Endodermal cell (in vitro differentiated cells): ENCODE results near the gene EEF1E1. TPM values are rescaled to one million over a fixed set of nuclear protein-coding genes. Genes with fewer than 3 reads are reported as not detected.

ENCODE experiments used
- DNase-seq: peaks from one replicate; pipeline ENCODE4 v3.0.0-alpha.2; 2017
- H3K27ac ChIP-seq: 2 replicates; pipeline ENCODE4 v1.5.1; 2013; ENCODE audit warnings: mild to moderate bottlenecking, low read depth, low read length, moderate library complexity
- H3K27me3 ChIP-seq: 2 replicates; pipeline ENCODE4 v1.6.1; 2013; ENCODE audit warnings: mild to moderate bottlenecking, low read length, moderate library complexity; ENCODE audit not compliant: insufficient read depth, control insufficient read depth, poor library complexity, severe bottlenecking
- H3K36me3 ChIP-seq: 2 replicates; pipeline ENCODE4 v1.7.0; 2013; ENCODE audit warnings: mild to moderate bottlenecking, low read length, moderate library complexity; ENCODE audit not compliant: control insufficient read depth, insufficient read depth
- H3K4me1 ChIP-seq: one replicate; pipeline ENCODE4 v1.7.0; 2013; ENCODE audit warnings: low read length; ENCODE audit not compliant: control insufficient read depth, insufficient read depth
- H3K4me3 ChIP-seq: 2 replicates; pipeline ENCODE4 v1.5.1; 2013; ENCODE audit warnings: mild to moderate bottlenecking, low read length, moderate library complexity
- H3K9ac ChIP-seq: 2 replicates; pipeline ENCODE4 v1.6.1; 2013; ENCODE audit warnings: mild to moderate bottlenecking, low read length, moderate library complexity; ENCODE audit not compliant: poor library complexity, severe bottlenecking; ENCODE audit errors: extremely low read depth
- H3K9me3 ChIP-seq: 2 replicates; pipeline ENCODE4 v1.6.1; 2013; ENCODE audit warnings: mild to moderate bottlenecking, low read length, moderate library complexity; ENCODE audit not compliant: control insufficient read depth
- H3K27ac Mint-ChIP-seq: 2 replicates; pipeline ENCODE4 v1.8.0; 2020; ENCODE audit warnings: mixed read lengths
- H3K27me3 Mint-ChIP-seq: 2 replicates; pipeline ENCODE4 v1.8.0; 2021; ENCODE audit warnings: mild to moderate bottlenecking, mixed read lengths; ENCODE audit not compliant: insufficient read depth
- H3K36me3 Mint-ChIP-seq: 2 replicates; pipeline ENCODE4 v1.8.0; 2020; ENCODE audit warnings: low read depth, mixed read lengths
- H3K4me1 Mint-ChIP-seq: 2 replicates; pipeline ENCODE4 v1.8.0; 2020; ENCODE audit warnings: mixed read lengths
- H3K4me3 Mint-ChIP-seq: 2 replicates; pipeline ENCODE4 v1.8.0; 2020; ENCODE audit warnings: mild to moderate bottlenecking, moderate library complexity, mixed read lengths
- H3K9me3 Mint-ChIP-seq: 2 replicates; pipeline ENCODE4 v1.8.0; 2020; ENCODE audit warnings: mild to moderate bottlenecking, mixed read lengths
- CTCF ChIP-seq: fragments of 200-600 bp; sonication (generic); conservative IDR thresholded peaks from 2 replicates; pipeline ENCODE4 v1.5.0; 2021; ENCODE audit warnings: antibody characterized with exemption, mild to moderate bottlenecking
- WGBS, 2 experiments: methylation state at CpG; one replicate each; pipeline versions ENCODE4 v1.1.5 to v1.1.7; 2013; ENCODE audit warnings: missing lambda C conversion rate in 2 of 2, mixed read lengths in 1 of 2; ENCODE audit not compliant: insufficient coverage in 1 of 2, insufficient read length in 1 of 2; 5-methylcytosine and 5-hydroxymethylcytosine counted together
- total RNA-seq, 2 donors: library from RNA; stranded (reverse); fragmentation: NEBNext Ultra II Directional in 1 of 2; extraction: Animal tissue kit (Norgen Biotek cat#: 25700) in 1 of 2; gene quantifications; 2 replicates in 1 of 2; 3 replicates in 1 of 2; pipeline ENCODE4 v1.2.1, GENCODE V29; 2021

EEF1E1 gene
- total RNA-seq, 2 donors from 2014 or later: 41.5 to 46.6 TPM

GRCh38 chr6:8108031-8108660, 5.8 kb upstream of the EEF1E1 start:
- H3K9ac ChIP-seq: no peak overlapping the region
- H3K27me3 ChIP-seq: peaks cover 7% of the 10 kb centered on the region
- H3K4me1 Mint-ChIP-seq: no peaks in the 10 kb centered on the region
- H3K9me3 ChIP-seq: no peaks in the 10 kb centered on the region
- no peaks in the 10 kb centered on the region for H3K4me1 ChIP-seq
- no peaks in the 10 kb centered on the region for H3K9me3 Mint-ChIP-seq
- H3K27ac Mint-ChIP-seq: no peak overlapping the region
- no peaks in the 10 kb centered on the region for H3K36me3 ChIP-seq
- H3K4me3 Mint-ChIP-seq: no peak overlapping the region
- no peak overlapping the region for H3K27ac ChIP-seq
- TF ChIP-seq CTCF: no peak
- no peak for DNase-seq
- H3K27me3 Mint-ChIP-seq: peaks cover 14% of the 10 kb centered on the region
- WGBS, 2 experiments: 90 to 92% methylated on average over 3 to 4 of the region's 4 CpGs
- H3K36me3 Mint-ChIP-seq: no peaks in the 10 kb centered on the region
- H3K4me3 ChIP-seq: no peak overlapping the region

DNA sequence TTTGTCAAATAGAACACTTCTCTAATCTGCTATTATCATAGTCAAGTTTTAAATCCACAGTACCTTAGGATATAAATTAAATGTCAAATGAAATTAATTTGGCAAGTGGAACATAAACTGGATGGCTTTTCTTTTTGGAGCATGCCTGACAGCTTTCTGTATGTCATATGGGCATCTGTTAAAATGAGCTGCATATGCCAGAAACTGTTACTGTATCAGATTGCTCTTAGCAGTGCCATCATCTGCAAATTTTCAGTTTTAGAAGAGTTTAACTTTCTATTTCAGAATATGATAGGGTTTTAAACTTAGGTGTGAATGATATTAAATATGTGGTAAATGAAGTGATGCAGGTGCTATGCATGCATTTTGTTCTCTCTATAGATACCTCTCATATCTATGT, 3.4 kb upstream of the EEF1E1 start:
- Mint-ChIP-seq H3K36me3 (no peaks in the 10 kb centered on the region), H3K9me3 (no peaks in the 10 kb centered on the region), H3K27ac (no peak overlapping the region), H3K27me3 (peaks cover 12% of the 10 kb centered on the region), H3K4me1 (peaks cover 4% of the 10 kb centered on the region), H3K4me3 (no peak overlapping the region)
- Histone ChIP-seq H3K9ac (no peak overlapping the region), H3K4me3 (no peak overlapping the region), H3K9me3 (no peaks in the 10 kb centered on the region), H3K4me1 (no peaks in the 10 kb centered on the region), H3K36me3 (no peaks in the 10 kb centered on the region), H3K27me3 (peaks cover 7% of the 10 kb centered on the region), H3K27ac (no peak overlapping the region)
- DNase-seq: no peak
- TF ChIP-seq CTCF: no peak

DNA sequence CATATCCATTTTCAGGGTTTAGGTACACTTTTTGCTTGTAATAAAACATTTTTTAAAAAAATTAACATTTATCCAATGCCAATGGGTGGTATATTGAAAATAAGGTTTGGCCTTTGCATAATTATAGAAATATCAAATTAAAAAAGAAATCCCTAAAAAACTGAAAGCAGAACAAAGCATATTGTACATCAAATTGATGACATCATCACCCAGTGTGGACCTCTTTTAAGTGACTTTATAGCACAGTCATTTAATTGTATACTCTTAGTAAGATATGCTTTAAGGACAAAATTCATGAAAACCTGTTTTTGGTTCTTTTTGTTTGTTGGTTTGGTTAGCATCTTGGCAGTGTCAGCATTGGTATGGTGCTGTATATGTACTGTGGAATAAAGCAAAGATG, 1.4 kb upstream of the EEF1E1 start:
- Histone ChIP-seq H3K4me1 (no peaks in the 10 kb centered on the region), H3K9ac (no peak overlapping the region), H3K4me3 (no peak overlapping the region), H3K9me3 (peaks cover 7% of the 10 kb centered on the region), H3K36me3 (peaks cover 4% of the 10 kb centered on the region), H3K27me3 (peaks cover 7% of the 10 kb centered on the region), H3K27ac (no peak overlapping the region)
- Mint-ChIP-seq H3K9me3 (peaks cover 2% of the 10 kb centered on the region), H3K27me3 (peaks cover 9% of the 10 kb centered on the region), H3K36me3 (peaks cover 9% of the 10 kb centered on the region), H3K4me1 (peaks cover 9% of the 10 kb centered on the region), H3K4me3 (no peak overlapping the region), H3K27ac (no peak overlapping the region)
- DNase-seq: no peak
- no peak for TF ChIP-seq CTCF
